ENCODE data around the gene CAPN12.

CAPN12 gene

DNA sequence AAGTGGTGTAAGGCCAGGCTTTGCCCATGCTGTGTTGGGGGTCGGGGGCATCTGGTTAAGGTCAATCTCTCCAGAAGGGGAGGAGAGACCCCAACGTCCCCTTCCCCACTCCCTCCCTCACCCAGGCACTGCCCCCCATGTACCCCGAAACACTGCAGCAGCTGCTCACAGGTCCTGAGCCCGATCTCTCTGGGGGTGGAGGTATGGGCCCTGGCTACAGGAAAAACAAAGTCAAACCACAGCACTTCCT is 10.2 kb downstream of the CAPN12 start:
- no peak overlapping the region for H2BK5ac ChIP-seq (ENCODE audit: low read depth, low read length, poor library complexity)
- peak overlapping the region; percentile 68 for H3K27ac ChIP-seq (ENCODE audit: low read depth, low read length)
- H3K79me2 ChIP-seq (ENCODE audit: control insufficient read depth, insufficient read depth, low read length, poor library complexity) = no peaks in the 10 kb centered on the region
- H3K18ac ChIP-seq (ENCODE audit: low read length) = no peak overlapping the region
- H3K79me1 ChIP-seq (ENCODE audit: low read length) = peaks cover 10% of the 10 kb centered on the region
- no peak overlapping the region for H4K8ac ChIP-seq (ENCODE audit: low read depth, low read length)
- H2BK120ac ChIP-seq (ENCODE audit: insufficient read depth, low read length, poor library complexity) = no peak overlapping the region
- no peaks in the 10 kb centered on the region for H3K27me3 ChIP-seq (ENCODE audit: insufficient read depth, low read length)
- no peak overlapping the region for H3K9ac ChIP-seq (ENCODE audit: low read length)
- H3K23ac ChIP-seq (ENCODE audit: low read length) = no peak overlapping the region
- no peak for DNase-seq
- no peak overlapping the region for H4K12ac ChIP-seq (ENCODE audit: low read depth, low read length)
- H3K4ac ChIP-seq (ENCODE audit: low read depth, low read length) = no peak overlapping the region
- H3K9me3 ChIP-seq (ENCODE audit: insufficient read depth, low read depth, low read length) = peaks cover 6% of the 10 kb centered on the region
- no peak overlapping the region for H3K4me3 ChIP-seq (ENCODE audit: low read depth, low read length)
- no peak overlapping the region for H3K14ac ChIP-seq (ENCODE audit: low read length)
- no CpG with 5 or more reads among the region's 4 CpGs for WGBS (ENCODE audit: extremely low coverage, insufficient coverage, insufficient read length)
- peaks cover 12 to 14% of the 10 kb centered on the region in 2 experiments for H3K4me1 ChIP-seq (ENCODE audit: control insufficient read depth in 1 of 2, insufficient read depth in 2 of 2, low read length in 2 of 2)
- peaks cover 26 to 33% of the 10 kb centered on the region in 2 experiments for H3K36me3 ChIP-seq (ENCODE audit: control insufficient read depth in 1 of 2, insufficient read depth in 2 of 2, low read length in 2 of 2)
- H2AFZ ChIP-seq (ENCODE audit: insufficient read depth, low read length, poor library complexity) = no peak overlapping the region
- no peak overlapping the region for H3K4me2 ChIP-seq (ENCODE audit: low read length)
- no peak overlapping the region for H2AK5ac ChIP-seq (ENCODE audit: low read length)
- H4K91ac ChIP-seq (ENCODE audit: low read depth, low read length) = no peak overlapping the region
- H2BK12ac ChIP-seq (ENCODE audit: low read length) = no peak overlapping the region

- WGBS (ENCODE audit: extremely low coverage, insufficient coverage, insufficient read length) = no CpG with 5 or more reads among the region's 6 CpGs
- H3K23ac ChIP-seq (ENCODE audit: low read length) = no peak overlapping the region
- no peak overlapping the region for H2AFZ ChIP-seq (ENCODE audit: insufficient read depth, low read length, poor library complexity)
- no peak overlapping the region for H4K12ac ChIP-seq (ENCODE audit: low read depth, low read length)
- H2BK5ac ChIP-seq (ENCODE audit: low read depth, low read length, poor library complexity) = no peak overlapping the region
- H3K4me2 ChIP-seq (ENCODE audit: low read length) = no peak overlapping the region
- H3K36me3 ChIP-seq (ENCODE audit: control insufficient read depth in 1 of 2, insufficient read depth in 2 of 2, low read length in 2 of 2) = peaks cover 31 to 38% of the 10 kb centered on the region in 2 experiments
- H3K9me3 ChIP-seq (ENCODE audit: insufficient read depth, low read depth, low read length) = peaks cover 6% of the 10 kb centered on the region
- H3K27ac ChIP-seq (ENCODE audit: low read depth, low read length) = no peak overlapping the region
- H4K8ac ChIP-seq (ENCODE audit: low read depth, low read length) = no peak overlapping the region
- H4K91ac ChIP-seq (ENCODE audit: low read depth, low read length) = no peak overlapping the region
- peaks cover 10% of the 10 kb centered on the region for H3K79me1 ChIP-seq (ENCODE audit: low read length)
- H2BK12ac ChIP-seq (ENCODE audit: low read length) = no peak overlapping the region
- DNase-seq = no peak
- no peak overlapping the region for H3K14ac ChIP-seq (ENCODE audit: low read length)
- H3K4me1 ChIP-seq (ENCODE audit: control insufficient read depth in 1 of 2, insufficient read depth in 2 of 2, low read length in 2 of 2) = peaks cover 12 to 14% of the 10 kb centered on the region in 2 experiments
- no peak overlapping the region for H2BK120ac ChIP-seq (ENCODE audit: insufficient read depth, low read length, poor library complexity)
- H3K9ac ChIP-seq (ENCODE audit: low read length) = no peak overlapping the region
- H3K79me2 ChIP-seq (ENCODE audit: control insufficient read depth, insufficient read depth, low read length, poor library complexity) = no peaks in the 10 kb centered on the region
- H2AK5ac ChIP-seq (ENCODE audit: low read length) = no peak overlapping the region
- no peaks in the 10 kb centered on the region for H3K27me3 ChIP-seq (ENCODE audit: insufficient read depth, low read length)
- H3K4ac ChIP-seq (ENCODE audit: low read depth, low read length) = no peak overlapping the region
- no peak overlapping the region for H3K18ac ChIP-seq (ENCODE audit: low read length)
- H3K4me3 ChIP-seq (ENCODE audit: low read depth, low read length) = no peak overlapping the region
Observed at GRCh38 chr19:38733493-38734175, 10.6 kb downstream of the CAPN12 start.

DNA sequence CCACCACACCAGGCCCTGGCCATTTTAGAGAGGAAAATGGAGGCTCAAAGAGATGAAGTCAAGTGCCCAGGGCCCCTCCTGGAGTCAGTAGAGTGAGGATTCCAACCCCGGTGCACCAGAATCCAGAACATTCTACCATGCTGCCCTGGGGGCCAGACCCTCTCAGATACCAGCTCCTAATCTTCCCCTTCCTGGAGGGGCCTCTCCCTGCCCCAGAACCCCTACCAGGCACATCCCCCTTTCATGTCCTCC is 11.1 kb downstream of the CAPN12 start:
- H3K23ac ChIP-seq (ENCODE audit: low read length) = no peak overlapping the region
- no peak overlapping the region for H2AFZ ChIP-seq (ENCODE audit: insufficient read depth, low read length, poor library complexity)
- no peak overlapping the region for H3K18ac ChIP-seq (ENCODE audit: low read length)
- H3K4me3 ChIP-seq (ENCODE audit: low read depth, low read length) = no peak overlapping the region
- DNase-seq = no peak
- H3K79me1 ChIP-seq (ENCODE audit: low read length) = peaks cover 10% of the 10 kb centered on the region
- no peak overlapping the region for H2BK5ac ChIP-seq (ENCODE audit: low read depth, low read length, poor library complexity)
- no peaks in the 10 kb centered on the region for H3K27me3 ChIP-seq (ENCODE audit: insufficient read depth, low read length)
- no peak overlapping the region for H3K27ac ChIP-seq (ENCODE audit: low read depth, low read length)
- H3K79me2 ChIP-seq (ENCODE audit: control insufficient read depth, insufficient read depth, low read length, poor library complexity) = no peaks in the 10 kb centered on the region
- H4K12ac ChIP-seq (ENCODE audit: low read depth, low read length) = no peak overlapping the region
- no peak overlapping the region for H3K4ac ChIP-seq (ENCODE audit: low read depth, low read length)
- H4K91ac ChIP-seq (ENCODE audit: low read depth, low read length) = no peak overlapping the region
- WGBS (ENCODE audit: extremely low coverage, insufficient coverage, insufficient read length) = no CpG with 5 or more reads among the region's 1 CpG
- no peak overlapping the region for H3K4me2 ChIP-seq (ENCODE audit: low read length)
- no peak overlapping the region for H4K8ac ChIP-seq (ENCODE audit: low read depth, low read length)
- H3K9ac ChIP-seq (ENCODE audit: low read length) = no peak overlapping the region
- peaks cover 12 to 14% of the 10 kb centered on the region in 2 experiments for H3K4me1 ChIP-seq (ENCODE audit: control insufficient read depth in 1 of 2, insufficient read depth in 2 of 2, low read length in 2 of 2)
- H3K9me3 ChIP-seq (ENCODE audit: insufficient read depth, low read depth, low read length) = peaks cover 3% of the 10 kb centered on the region
- H3K14ac ChIP-seq (ENCODE audit: low read length) = no peak overlapping the region
- no peak overlapping the region for H2AK5ac ChIP-seq (ENCODE audit: low read length)
- no peak overlapping the region for H2BK120ac ChIP-seq (ENCODE audit: insufficient read depth, low read length, poor library complexity)
- peaks cover 34 to 42% of the 10 kb centered on the region in 2 experiments for H3K36me3 ChIP-seq (ENCODE audit: control insufficient read depth in 1 of 2, insufficient read depth in 2 of 2, low read length in 2 of 2)
- no peak overlapping the region for H2BK12ac ChIP-seq (ENCODE audit: low read length)

DNA sequence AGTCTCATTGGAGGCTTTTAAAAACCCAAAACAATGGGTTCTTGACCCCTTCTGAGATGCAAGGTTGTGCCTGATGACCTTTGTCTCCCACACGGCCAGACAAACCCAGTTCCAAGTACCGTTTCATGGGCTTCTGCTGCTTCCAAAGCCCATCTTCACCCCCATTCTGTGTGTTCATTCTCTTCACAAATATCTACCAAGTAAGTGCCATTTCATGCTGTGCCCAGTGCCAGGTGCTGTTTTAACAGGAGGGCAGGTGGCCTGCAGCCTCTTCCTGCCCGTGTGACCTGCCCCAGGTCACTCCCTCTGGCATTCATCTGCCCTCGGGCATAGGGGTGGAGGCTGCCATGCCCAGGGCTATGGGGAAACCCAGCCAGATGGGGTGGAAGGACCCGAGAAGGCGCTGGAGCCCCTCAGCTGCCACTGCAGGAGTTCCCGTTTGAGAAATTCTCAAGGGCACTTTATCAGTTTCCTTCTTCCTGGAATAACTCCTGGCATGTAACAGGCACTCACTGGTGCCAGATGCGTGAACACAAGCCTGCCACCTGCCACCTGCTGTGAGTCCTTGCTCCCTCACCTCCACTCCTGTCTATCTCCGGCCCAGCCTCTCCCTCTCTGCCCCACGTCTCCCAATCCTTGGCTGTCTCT is 12.5 kb downstream of the CAPN12 start:
- no peak overlapping the region for H2BK120ac ChIP-seq (ENCODE audit: insufficient read depth, low read length, poor library complexity)
- no peak overlapping the region for H3K18ac ChIP-seq (ENCODE audit: low read length)
- no peak overlapping the region for H3K27ac ChIP-seq (ENCODE audit: low read depth, low read length)
- no peak overlapping the region for H2AK5ac ChIP-seq (ENCODE audit: low read length)
- no peak overlapping the region for H4K12ac ChIP-seq (ENCODE audit: low read depth, low read length)
- no peak overlapping the region for H2AFZ ChIP-seq (ENCODE audit: insufficient read depth, low read length, poor library complexity)
- DNase-seq = peak in 1 of 2 donors; percentile 24
- peaks cover 21% of the 10 kb centered on the region in 2 experiments for H3K4me1 ChIP-seq (ENCODE audit: control insufficient read depth in 1 of 2, insufficient read depth in 2 of 2, low read length in 2 of 2)
- H3K36me3 ChIP-seq (ENCODE audit: control insufficient read depth in 1 of 2, insufficient read depth in 2 of 2, low read length in 2 of 2) = peaks cover 48 to 55% of the 10 kb centered on the region in 2 experiments
- no peak overlapping the region for H2BK12ac ChIP-seq (ENCODE audit: low read length)
- peaks cover 10% of the 10 kb centered on the region for H3K79me1 ChIP-seq (ENCODE audit: low read length)
- WGBS (ENCODE audit: extremely low coverage, insufficient coverage, insufficient read length) = no CpG with 5 or more reads among the region's 10 CpGs
- H3K27me3 ChIP-seq (ENCODE audit: insufficient read depth, low read length) = no peaks in the 10 kb centered on the region
- H3K14ac ChIP-seq (ENCODE audit: low read length) = no peak overlapping the region
- no peak overlapping the region for H3K9ac ChIP-seq (ENCODE audit: low read length)
- H3K9me3 ChIP-seq (ENCODE audit: insufficient read depth, low read depth, low read length) = no peaks in the 10 kb centered on the region
- no peak overlapping the region for H4K91ac ChIP-seq (ENCODE audit: low read depth, low read length)
- no peak overlapping the region for H3K4ac ChIP-seq (ENCODE audit: low read depth, low read length)
- H4K8ac ChIP-seq (ENCODE audit: low read depth, low read length) = no peak overlapping the region
- H3K23ac ChIP-seq (ENCODE audit: low read length) = no peak overlapping the region
- no peaks in the 10 kb centered on the region for H3K79me2 ChIP-seq (ENCODE audit: control insufficient read depth, insufficient read depth, low read length, poor library complexity)
- H3K4me3 ChIP-seq (ENCODE audit: low read depth, low read length) = no peak overlapping the region
- no peak overlapping the region for H2BK5ac ChIP-seq (ENCODE audit: low read depth, low read length, poor library complexity)
- no peak overlapping the region for H3K4me2 ChIP-seq (ENCODE audit: low read length)

Data from trophoblast cell (in vitro differentiated cells and primary cell).